ENCODE results near the gene MINPP1.

GRCh38 chr10:87594864-87595263 is 90.2 kb downstream of the MINPP1 start:
- TF ChIP-seq CTCF (IDR thresholded peaks at IDR 0.05) (no peak), POLR2AphosphoS5 (IDR thresholded peaks at IDR 0.05; ENCODE audit: low read depth, low read length) (no peak), REST (IDR thresholded peaks at IDR 0.05; ENCODE audit: insufficient read depth in 1 of 2, low read depth in 2 of 2, low read length in 1 of 2) (no peak)
